Natural killer cell (primary cell): ENCODE results near the gene CAMK2D. TPM values are rescaled to one million over a fixed set of nuclear protein-coding genes. Genes with fewer than 3 reads are reported as not detected.

Experiments used
- ATAC-seq, 3 donors: fragments of 150-1000 bp in 2 of 3; fragments of 200-7000 bp in 1 of 3; cut with Tn5 transposase; 1 replicate in 1 of 3; 2 replicates in 2 of 3; pipeline ENCODE4 v1.10.0; 2021; ENCODE audit warnings: mild to moderate bottlenecking in 2 of 3, moderate library complexity in 2 of 3
- DNase-seq, 2 donors: peaks; one replicate each; pipeline versions ENCODE4 v3.0.0 to v3.0.0-alpha.2; 2013 to 2021; ENCODE audit warnings: mixed read lengths in 1 of 2
- H3K27ac ChIP-seq: one replicate; pipeline ENCODE4 v1.5.1; 2013; ENCODE audit warnings: mild to moderate bottlenecking, low read length
- H3K27me3 ChIP-seq: one replicate; pipeline ENCODE4 v1.6.1; 2013; ENCODE audit warnings: low read length; ENCODE audit not compliant: control insufficient read depth, insufficient read depth
- H3K36me3 ChIP-seq: one replicate; pipeline ENCODE4 v1.6.1; 2013; ENCODE audit warnings: low read length; ENCODE audit not compliant: control insufficient read depth, insufficient read depth
- H3K4me1 ChIP-seq: one replicate; pipeline ENCODE4 v1.6.1; 2013; ENCODE audit warnings: low read length; ENCODE audit not compliant: control insufficient read depth, insufficient read depth
- H3K4me3 ChIP-seq: one replicate; pipeline ENCODE4 v1.5.1; 2013; ENCODE audit warnings: low read length
- H3K9me3 ChIP-seq: one replicate; pipeline ENCODE4 v1.6.1; 2013; ENCODE audit warnings: low read length; ENCODE audit not compliant: control insufficient read depth, insufficient read depth
- H3K27ac Mint-ChIP-seq, 2 donors: one replicate each; pipeline ENCODE4 v1.8.0; 2022; ENCODE audit warnings: mild to moderate bottlenecking in 2 of 2, mixed read lengths in 2 of 2, moderate library complexity in 1 of 2
- H3K27me3 Mint-ChIP-seq, 2 donors: one replicate each; pipeline ENCODE4 v1.8.0; 2022; ENCODE audit warnings: low read depth in 2 of 2, mixed read lengths in 2 of 2
- H3K36me3 Mint-ChIP-seq: one replicate; pipeline ENCODE4 v1.8.0; 2022; ENCODE audit warnings: mixed read lengths
- H3K4me1 Mint-ChIP-seq, 2 donors: one replicate each; pipeline ENCODE4 v1.8.0; 2022; ENCODE audit warnings: mixed read lengths in 2 of 2
- H3K4me3 Mint-ChIP-seq: one replicate; pipeline ENCODE4 v1.8.0; 2022; ENCODE audit warnings: mild to moderate bottlenecking, moderate library complexity, mixed read lengths
- H3K9me3 Mint-ChIP-seq, 2 donors: one replicate each; pipeline ENCODE4 v1.8.0; 2022; ENCODE audit warnings: mixed read lengths in 2 of 2
- WGBS: methylation state at CpG from one replicate; pipeline ENCODE4 v1.1.7; 2013; ENCODE audit warnings: missing lambda C conversion rate; ENCODE audit not compliant: insufficient coverage; 5-methylcytosine and 5-hydroxymethylcytosine counted together
- intact Hi-C: fragments of 100-400 bp; cut with micrococcal nuclease; formaldehyde crosslinking; loops from one replicate; pipeline ENCODE4 v1.14.2; 2022
- total RNA-seq, 4 donors: library from RNA; stranded (reverse); fragments of 120-200 nt in 1 of 4; gene quantifications; one replicate each; pipeline versions ENCODE4 v1.2.3 to v1.2.4, GENCODE V29; 2013 to 2022
- TF ChIP-seq, protein P1 (sequence below): fragments of 200-600 bp; IDR thresholded peaks from one replicate; pipeline ENCODE4 v1.8.0; 2022; ENCODE audit warnings: antibody characterized with exemption

CAMK2D gene
- total RNA-seq, 3 donors from 2014 or later (not counting 1 experiment from before 2014, with no cell fraction given) = 31.6 to 40.1 (median 34.5) TPM

DNA sequence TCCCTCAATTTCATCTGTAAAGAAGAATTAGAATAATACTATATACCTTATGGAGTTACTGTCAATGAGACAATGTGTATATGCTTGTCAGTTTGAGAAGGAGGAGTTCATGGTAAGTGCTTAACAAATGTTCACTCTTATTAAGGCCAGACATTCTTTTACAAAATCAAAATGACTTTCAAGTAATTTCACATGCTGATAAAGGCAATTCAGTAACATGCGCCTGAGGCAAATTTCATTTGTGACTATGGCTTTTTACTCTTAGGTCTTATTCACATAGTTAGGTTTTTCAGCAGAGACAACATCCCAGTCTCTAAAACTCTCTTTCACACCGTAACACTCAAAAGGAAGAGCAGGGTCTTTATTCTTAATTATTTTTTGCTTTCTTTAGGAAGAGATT, 174.4 kb downstream of the CAMK2D start:
- WGBS = 90% methylated on average over 1 of the region's 2 CpGs
- peaks cover 24 to 39% of the 10 kb centered on the region in 2 donors for H3K4me1 Mint-ChIP-seq

DNA sequence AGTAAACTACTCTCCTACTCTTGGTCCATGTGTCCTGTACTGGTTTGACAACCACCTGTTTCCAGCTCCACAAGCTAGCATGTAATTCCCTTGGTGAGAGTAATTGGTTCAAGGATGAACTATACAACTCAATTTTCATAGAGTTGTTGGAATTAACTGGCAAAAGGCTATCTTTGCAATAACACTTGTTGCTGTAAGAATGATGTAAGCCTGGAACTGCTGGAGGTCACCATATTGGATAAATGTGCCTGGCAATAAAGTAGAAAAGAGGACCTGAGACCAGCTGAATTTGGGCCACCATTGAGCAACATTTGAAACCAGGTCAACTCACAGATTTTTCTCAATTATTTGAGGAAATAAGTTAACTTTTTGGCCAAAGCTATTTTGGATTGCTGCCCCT, 175.5 kb downstream of the CAMK2D start:
- Histone ChIP-seq H3K27me3 (no peaks in the 10 kb centered on the region), H3K4me1 (no peaks in the 10 kb centered on the region), H3K9me3 (no peaks in the 10 kb centered on the region), H3K27ac (no peak overlapping the region), H3K36me3 (no peaks in the 10 kb centered on the region), H3K4me3 (no peak overlapping the region)
- Mint-ChIP-seq H3K36me3 (no peaks in the 10 kb centered on the region), H3K27ac (no peak overlapping the region), H3K4me3 (no peak overlapping the region), H3K27me3 (no peaks in the 10 kb centered on the region), H3K4me1 (peaks cover 16 to 30% of the 10 kb centered on the region in 2 donors), H3K9me3 (no peaks in the 10 kb centered on the region)
- no peak for DNase-seq
- intact Hi-C loops = no loop called here
- TF ChIP-seq, protein P1, sequence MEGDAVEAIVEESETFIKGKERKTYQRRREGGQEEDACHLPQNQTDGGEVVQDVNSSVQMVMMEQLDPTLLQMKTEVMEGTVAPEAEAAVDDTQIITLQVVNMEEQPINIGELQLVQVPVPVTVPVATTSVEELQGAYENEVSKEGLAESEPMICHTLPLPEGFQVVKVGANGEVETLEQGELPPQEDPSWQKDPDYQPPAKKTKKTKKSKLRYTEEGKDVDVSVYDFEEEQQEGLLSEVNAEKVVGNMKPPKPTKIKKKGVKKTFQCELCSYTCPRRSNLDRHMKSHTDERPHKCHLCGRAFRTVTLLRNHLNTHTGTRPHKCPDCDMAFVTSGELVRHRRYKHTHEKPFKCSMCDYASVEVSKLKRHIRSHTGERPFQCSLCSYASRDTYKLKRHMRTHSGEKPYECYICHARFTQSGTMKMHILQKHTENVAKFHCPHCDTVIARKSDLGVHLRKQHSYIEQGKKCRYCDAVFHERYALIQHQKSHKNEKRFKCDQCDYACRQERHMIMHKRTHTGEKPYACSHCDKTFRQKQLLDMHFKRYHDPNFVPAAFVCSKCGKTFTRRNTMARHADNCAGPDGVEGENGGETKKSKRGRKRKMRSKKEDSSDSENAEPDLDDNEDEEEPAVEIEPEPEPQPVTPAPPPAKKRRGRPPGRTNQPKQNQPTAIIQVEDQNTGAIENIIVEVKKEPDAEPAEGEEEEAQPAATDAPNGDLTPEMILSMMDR = no peak
- no peak for ATAC-seq

More for the DNA sequence above, 174.4 kb downstream of the CAMK2D start:
- Mint-ChIP-seq H3K27me3 (no peaks in the 10 kb centered on the region), H3K27ac (no peak overlapping the region), H3K36me3 (no peaks in the 10 kb centered on the region), H3K4me3 (no peak overlapping the region), H3K9me3 (no peaks in the 10 kb centered on the region)
- Histone ChIP-seq H3K27me3 (no peaks in the 10 kb centered on the region), H3K27ac (no peak overlapping the region), H3K9me3 (no peaks in the 10 kb centered on the region), H3K4me3 (no peak overlapping the region), H3K36me3 (no peaks in the 10 kb centered on the region), H3K4me1 (peaks cover 3% of the 10 kb centered on the region)
- ATAC-seq (no peak), DNase-seq (no peak)
- TF ChIP-seq, protein P1 = no peak
- intact Hi-C loops = no loop called here

GRCh38 chr4:113584407-113585150, 177.0 kb downstream of the CAMK2D start:
- H3K9me3 Mint-ChIP-seq = no peaks in the 10 kb centered on the region
- H3K36me3 ChIP-seq = no peaks in the 10 kb centered on the region
- ATAC-seq = no peak
- 91% methylated on average over 4 of the region's 4 CpGs for WGBS
- H3K36me3 Mint-ChIP-seq = no peaks in the 10 kb centered on the region
- no peak overlapping the region for H3K4me3 ChIP-seq
- intact Hi-C loops = no loop called here
- H3K4me1 ChIP-seq = no peaks in the 10 kb centered on the region
- H3K4me1 Mint-ChIP-seq = peaks cover 21 to 36% of the 10 kb centered on the region in 2 donors
- H3K27ac Mint-ChIP-seq = peak overlapping the region in 1 of 2 donors; percentile 39
- H3K4me3 Mint-ChIP-seq = no peak overlapping the region
- H3K27ac ChIP-seq = no peak overlapping the region
- no peak for DNase-seq
- TF ChIP-seq, protein P1 = no peak
- H3K27me3 Mint-ChIP-seq = no peaks in the 10 kb centered on the region
- no peaks in the 10 kb centered on the region for H3K27me3 ChIP-seq
- H3K9me3 ChIP-seq = no peaks in the 10 kb centered on the region

DNA sequence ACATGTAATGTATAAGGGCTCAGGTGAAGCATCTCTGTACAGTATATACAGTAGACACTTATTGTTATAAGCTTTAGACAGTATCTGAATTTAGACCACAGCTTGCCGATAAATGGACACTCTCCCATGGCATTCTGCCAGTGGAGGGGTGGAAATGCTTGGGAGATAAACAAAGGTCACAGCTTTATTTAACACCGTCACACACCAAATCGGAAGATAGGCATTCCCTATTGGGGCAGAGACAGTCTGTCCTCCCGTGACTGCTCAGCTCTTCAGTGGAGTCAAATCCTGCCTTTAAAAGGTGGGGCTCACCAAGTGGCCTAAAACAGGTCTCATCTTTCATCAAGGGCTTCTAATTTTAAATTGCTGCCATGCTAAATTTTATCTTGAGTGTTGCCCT, 178.8 kb downstream of the CAMK2D start:
- H3K36me3 Mint-ChIP-seq = no peaks in the 10 kb centered on the region
- TF ChIP-seq, protein P1 = no peak

More for the DNA sequence above, 178.8 kb downstream of the CAMK2D start:
- no peaks in the 10 kb centered on the region for H3K27me3 ChIP-seq
- no peaks in the 10 kb centered on the region for H3K9me3 ChIP-seq
- no peaks in the 10 kb centered on the region for H3K4me1 ChIP-seq
- DNase-seq (no peak), ATAC-seq (no peak)
- H3K27ac ChIP-seq = no peak overlapping the region
- Mint-ChIP-seq H3K4me1 (peaks cover 25 to 44% of the 10 kb centered on the region in 2 donors), H3K27me3 (no peaks in the 10 kb centered on the region), H3K4me3 (no peak overlapping the region), H3K9me3 (no peaks in the 10 kb centered on the region), H3K27ac (no peak overlapping the region)
- 100% methylated on average over 4 of the region's 4 CpGs for WGBS
- no peaks in the 10 kb centered on the region for H3K36me3 ChIP-seq
- intact Hi-C loops = no loop called here
- no peak overlapping the region for H3K4me3 ChIP-seq
